B cell (primary cell): ENCODE data around the gene PITX3. TPM values are rescaled to one million over a fixed set of nuclear protein-coding genes. Genes with fewer than 3 reads are reported as not detected.

Experiments
- ATAC-seq: fragments of 200-7000 bp; cut with Tn5 transposase; one replicate; pipeline ENCODE4 v1.10.0; 2021; ENCODE audit warnings: low read depth, mild to moderate bottlenecking, moderate number of reproducible peaks, moderate library complexity
- CTCF ChIA-PET: fragments of 350-600 bp; sonication (Branson Sonifier 250); formaldehyde crosslinking; loops from one replicate; lab custom pipeline; 2021; ENCODE audit warnings: antibody characterized with exemption, inconsistent platforms; lab: Charles Lee
- POLR2A ChIA-PET: fragments of 350-600 bp; sonication (Branson Sonifier 250); formaldehyde crosslinking; loops from one replicate; lab custom pipeline; 2021; ENCODE audit warnings: antibody characterized with exemption; lab: Charles Lee
- DNase-seq: peaks from one replicate; pipeline ENCODE4 v3.0.0; 2013
- H2AFZ ChIP-seq: 2 replicates; pipeline ENCODE4 v1.6.1; 2012; ENCODE audit warnings: mild to moderate bottlenecking, low read depth, low read length; ENCODE audit not compliant: insufficient read depth, poor library complexity, severe bottlenecking
- H3K27ac ChIP-seq, 2 donors: 1 replicate in 1 of 2; 2 replicates in 1 of 2; pipeline ENCODE4 v1.5.1; 2012 to 2013; ENCODE audit warnings: low read length in 2 of 2, mild to moderate bottlenecking in 2 of 2, moderate library complexity in 1 of 2
- H3K27me3 ChIP-seq, 4 experiments: fragments of 200-600 bp in 1 of 4; sonication (generic) in 1 of 4; replicated peaks in 1 of 4; 1 replicate in 2 of 4; 2 replicates in 2 of 4; pipeline versions ENCODE4 v1.6.1 to v1.7.0; 2013 to 2016; ENCODE audit warnings: low read length in 3 of 4, mild to moderate bottlenecking in 2 of 4, mixed read lengths in 1 of 4, moderate library complexity in 1 of 4; ENCODE audit not compliant: insufficient read depth in 4 of 4, control insufficient read depth in 3 of 4; ENCODE audit errors: control extremely low read depth in 1 of 4
- H3K36me3 ChIP-seq, 2 experiments: replicated peaks in 1 of 2; 1 replicate in 1 of 2; 2 replicates in 1 of 2; pipeline versions ENCODE4 v1.6.1 to v1.7.1; 2013; ENCODE audit warnings: low read length in 1 of 2; ENCODE audit not compliant: insufficient read depth in 2 of 2, control insufficient read depth in 1 of 2; ENCODE audit errors: control extremely low read depth in 1 of 2, extremely low read depth in 1 of 2
- H3K4me1 ChIP-seq, 2 donors: fragments of 200-600 bp in 1 of 2; sonication (generic) in 1 of 2; 1 replicate in 1 of 2; 2 replicates in 1 of 2; pipeline versions ENCODE4 v1.5.1 to v1.6.1; 2013 to 2017; ENCODE audit warnings: low read length in 2 of 2; ENCODE audit not compliant: control insufficient read depth in 2 of 2, insufficient read depth in 2 of 2
- H3K4me2 ChIP-seq: replicated peaks from 2 replicates; pipeline ENCODE3; 2012; ENCODE audit warnings: mild to moderate bottlenecking, low read depth, low read length; ENCODE audit not compliant: poor library complexity, severe bottlenecking
- H3K4me3 ChIP-seq, 5 experiments: fragments of 200-600 bp in 1 of 5; sonication (generic) in 1 of 5; 1 replicate in 3 of 5; 2 replicates in 2 of 5; pipeline versions ENCODE4 v1.5.1 to v1.7.0; 2011 to 2016; ENCODE audit warnings: low read length in 4 of 5, mild to moderate bottlenecking in 4 of 5, low read depth in 2 of 5, control low read depth in 1 of 5, moderate library complexity in 1 of 5; ENCODE audit not compliant: insufficient read depth in 1 of 5; ENCODE audit errors: control extremely low read depth in 1 of 5, extremely low read depth in 1 of 5
- H3K79me2 ChIP-seq: fragments of 200-600 bp; sonication (generic); one replicate; pipeline ENCODE4 v1.6.0; 2016; ENCODE audit warnings: low read length; ENCODE audit not compliant: control insufficient read depth, insufficient read depth
- H3K9ac ChIP-seq: fragments of 200-600 bp; sonication (generic); 2 replicates; pipeline ENCODE4 v1.6.1; 2017; ENCODE audit warnings: mild to moderate bottlenecking, low read length, moderate library complexity
- H3K9me3 ChIP-seq, 3 donors: one replicate each; pipeline versions ENCODE4 v1.6.1 to v1.7.1; 2013; ENCODE audit warnings: low read length in 2 of 3; ENCODE audit not compliant: control insufficient read depth in 2 of 3, insufficient read depth in 1 of 3; ENCODE audit errors: control extremely low read depth in 1 of 3
- H4K20me1 ChIP-seq: 2 replicates; pipeline ENCODE4 v1.6.0; 2012; ENCODE audit warnings: mild to moderate bottlenecking, low read length; ENCODE audit not compliant: insufficient read depth, control insufficient read depth, poor library complexity, severe bottlenecking
- H3K27ac Mint-ChIP-seq: one replicate; pipeline ENCODE4 v1.8.0; 2021; ENCODE audit warnings: mixed read lengths
- H3K27me3 Mint-ChIP-seq: one replicate; pipeline ENCODE4 v1.8.0; 2021; ENCODE audit warnings: mixed read lengths
- H3K4me1 Mint-ChIP-seq: one replicate; pipeline ENCODE4 v1.8.0; 2021; ENCODE audit warnings: mixed read lengths
- H3K4me3 Mint-ChIP-seq: one replicate; pipeline ENCODE4 v1.8.0; 2021; ENCODE audit warnings: mixed read lengths
- H3K9me3 Mint-ChIP-seq: one replicate; pipeline ENCODE4 v1.8.0; 2022; ENCODE audit warnings: mixed read lengths; ENCODE audit not compliant: insufficient read depth
- CTCF ChIP-seq: fragments of 200-600 bp; IDR thresholded peaks from one replicate; pipeline ENCODE4 v1.8.0; 2022; ENCODE audit warnings: antibody characterized with exemption, mild to moderate bottlenecking
- EZH2 ChIP-seq: IDR thresholded peaks from 2 replicates; pipeline ENCODE4 v1.6.1; 2012; ENCODE audit warnings: borderline replicate concordance, low read depth, mild to moderate bottlenecking, moderate library complexity, low read length; ENCODE audit not compliant: insufficient read depth, poor library complexity, severe bottlenecking
- WGBS: methylation state at CpG from one replicate; pipeline ENCODE4 v1.1.5; 2013; ENCODE audit warnings: missing lambda C conversion rate; ENCODE audit not compliant: insufficient coverage; 5-methylcytosine and 5-hydroxymethylcytosine counted together
- intact Hi-C: fragments of 100-400 bp; cut with micrococcal nuclease; formaldehyde crosslinking; loops from one replicate; pipeline ENCODE4 v1.10.0; 2022
- polyA plus RNA-seq: library from polyadenylated mRNA; depleted of rRNA; stranded (reverse); fragments of >200 nt; gene quantifications from 2 replicates; pipeline ENCODE4 v1.2.3, GENCODE V29; 2012
- total RNA-seq, 2 donors: library from RNA; stranded (reverse); fragments of 120-200 nt in 1 of 2; gene quantifications; 1 replicate in 1 of 2; 2 replicates in 1 of 2; pipeline versions ENCODE4 v1.2.3 to v1.2.4, GENCODE V29; 2013 to 2022

PITX3 gene
- total and polyA plus RNA-seq, 2 donors (not counting 1 experiment from before 2014, with no cell fraction given), result not detected

DNA sequence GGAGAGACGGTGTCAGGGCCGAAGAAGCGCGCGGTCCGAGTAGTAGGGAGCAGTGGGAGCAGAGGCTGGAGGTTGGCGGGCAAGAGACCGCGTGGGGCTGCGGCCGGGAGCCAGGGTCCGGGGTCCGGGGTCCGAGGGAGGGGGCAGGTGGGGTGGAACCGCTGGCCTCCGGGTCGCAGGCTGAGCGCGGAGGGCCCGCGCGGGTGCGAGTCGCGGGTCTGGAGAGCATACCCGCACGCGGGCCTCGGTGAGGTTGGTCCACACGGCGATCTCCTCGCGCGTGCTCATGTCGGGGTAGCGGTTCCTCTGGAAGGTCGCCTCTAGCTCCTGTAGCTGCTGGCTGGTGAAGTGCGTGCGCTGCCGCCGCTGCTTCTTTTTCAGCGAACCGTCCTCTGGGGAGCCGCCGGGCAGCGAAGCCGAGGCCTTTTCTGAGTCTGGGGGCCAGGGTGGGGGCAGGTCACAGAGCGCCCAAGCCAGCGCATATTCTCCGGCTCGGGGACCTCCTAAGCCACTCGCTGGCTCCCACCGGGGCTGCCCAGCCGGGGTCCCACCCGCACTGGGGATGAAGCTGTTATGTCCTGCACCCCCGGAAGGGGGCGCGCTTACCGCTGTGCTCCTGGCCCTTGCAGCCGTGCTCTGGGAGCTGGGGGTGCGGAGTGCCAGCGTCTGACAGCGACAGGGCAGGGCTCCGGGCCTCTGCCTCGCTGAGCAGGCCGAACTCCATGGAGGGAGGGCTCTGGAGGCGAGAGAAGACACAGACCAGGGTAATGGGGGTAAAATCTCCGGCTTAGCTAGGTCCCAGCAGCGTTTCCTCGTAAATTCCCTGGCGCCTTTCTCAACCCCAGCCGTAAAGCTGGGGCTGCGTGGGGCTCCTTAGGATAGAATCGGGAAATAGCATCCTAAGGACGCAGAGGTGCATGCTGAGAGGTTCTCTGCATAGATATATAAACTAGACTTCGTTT lies 9.7 kb downstream of the PITX3 start:
- POLR2A ChIA-PET, result interaction anchor here (0.5 to 2.0 kb wide), 2 partner anchors 14 to 71 kb away, joined by 5 to 8 read pairs; partner anchors contain the start of gene GBF1
- Histone ChIP-seq H3K27me3 (peaks cover 0 to 72% (median 39%) of the 10 kb centered on the region in 4 experiments), H3K4me2 (peak overlapping the region; percentile 100), H3K36me3 (no peaks in the 10 kb centered on the region), H3K9me3 (peaks cover 0 to 15% (median 0%) of the 10 kb centered on the region in 3 donors), H3K9ac (peak overlapping the region; percentile 69), H2AFZ (peak overlapping the region; percentile 91), H3K4me1 (peaks cover 23 to 27% of the 10 kb centered on the region in 2 donors), H3K79me2 (no peaks in the 10 kb centered on the region), H3K27ac (no peak overlapping the region), H4K20me1 (no peaks in the 10 kb centered on the region), H3K4me3 (peak overlapping the region in 4 of 5 experiments; percentile 32 to 69 (median 54))
- intact Hi-C loops, result no loop called here
- Mint-ChIP-seq H3K4me1 (peaks cover 25% of the 10 kb centered on the region), H3K9me3 (no peaks in the 10 kb centered on the region), H3K27ac (peak overlapping the region; percentile 53), H3K4me3 (peak overlapping the region; percentile 90), H3K27me3 (peaks cover 67% of the 10 kb centered on the region)
- DNase-seq (peak; percentile 77), ATAC-seq (peak; percentile 52)
- TF ChIP-seq EZH2, result no peak
- peak; percentile 85 for TF ChIP-seq CTCF
- CTCF ChIA-PET, result interaction anchor here (0.5 to 11.2 kb wide), 20 partner anchors 9 to 351 kb away, joined by 3 to 391 read pairs (median 12); partner anchors contain the start of genes C10orf95, FBXL15, GBF1 and NFKB2
- WGBS, result 8% methylated on average over 71 of the region's 76 CpGs
